ENCODE results near the gene CFAP210. TPM values are rescaled to one million over a fixed set of nuclear protein-coding genes. Genes with fewer than 3 reads are reported as not detected.
"Not testable (repeated sequence)": the region's sequence is repeated elsewhere in the genome, so short reads cannot be mapped to it uniquely, and the experiment has no call there.

The CFAP210 gene
- total RNA-seq, 1 donor: not detected

GRCh38 chr2:169704160-169704708 is 10.0 kb upstream of the CFAP210 start:
- H3K4me3 ChIP-seq (ENCODE audit: low read depth, low read length): no peak overlapping the region
- no peak for DNase-seq (ENCODE audit: low read depth)
- TF ChIP-seq CTCF (IDR thresholded peaks at IDR 0.05; ENCODE audit: insufficient read depth, low read depth, low read length): no peak

GRCh38 chr2:169702996-169703395 is 8.8 kb upstream of the CFAP210 start:
- peak; percentile 51 for DNase-seq (ENCODE audit: low read depth)
- H3K4me3 ChIP-seq (ENCODE audit: low read depth, low read length): no peak overlapping the region
- no peak for TF ChIP-seq CTCF (IDR thresholded peaks at IDR 0.05; ENCODE audit: insufficient read depth, low read depth, low read length)

GRCh38 chr2:169699173-169699572 is 5.0 kb upstream of the CFAP210 start:
- not testable (repeated sequence) for DNase-seq (ENCODE audit: low read depth); H3K4me3 ChIP-seq (ENCODE audit: low read depth, low read length)

GRCh38 chr2:169696381-169696780 is 2.2 kb upstream of the CFAP210 start:
- H3K4me3 ChIP-seq (ENCODE audit: low read depth, low read length): no peak overlapping the region
- DNase-seq (ENCODE audit: low read depth): no peak
- TF ChIP-seq CTCF (IDR thresholded peaks at IDR 0.05; ENCODE audit: insufficient read depth, low read depth, low read length): no peak

- peak overlapping the region; percentile 87 for H3K4me3 ChIP-seq (ENCODE audit: low read depth, low read length)
- DNase-seq (ENCODE audit: low read depth): no peak
- TF ChIP-seq CTCF (IDR thresholded peaks at IDR 0.05; ENCODE audit: insufficient read depth, low read depth, low read length): no peak
Observed at GRCh38 chr2:169694894-169695260, 672 bp upstream of the CFAP210 start.

- no peak for DNase-seq (ENCODE audit: low read depth)
- no peak overlapping the region for H3K4me3 ChIP-seq (ENCODE audit: low read depth, low read length)
- no peak for TF ChIP-seq CTCF (IDR thresholded peaks at IDR 0.05; ENCODE audit: insufficient read depth, low read depth, low read length)
Observed at GRCh38 chr2:169693360-169693759, 845 bp downstream of the CFAP210 start.

GRCh38 chr2:169692718-169693117 is 1.5 kb downstream of the CFAP210 start:
- DNase-seq (ENCODE audit: low read depth): no peak
- no peak overlapping the region for H3K4me3 ChIP-seq (ENCODE audit: low read depth, low read length)
- no peak for TF ChIP-seq CTCF (IDR thresholded peaks at IDR 0.05; ENCODE audit: insufficient read depth, low read depth, low read length)

All from fibroblast of villous mesenchyme (primary cell).